Stimulated activated CD4-positive, alpha-beta T cell treated with anti-CD3 and anti-CD28 coated beads, TNF-alpha, amount 100 ng/mL, for 4 hours (primary cell): Measurements from ENCODE around the gene CLEC17A.
A peak's percentile ranks its signal among the peaks of the same experiment; 100 is the strongest.
"Not testable (repeated sequence)": the region's sequence is repeated elsewhere in the genome, so short reads cannot be mapped to it uniquely, and the experiment has no call there.

Source experiments
- DNase-seq, 3 experiments: peaks; one replicate each; pipeline ENCODE4 v3.0.0-alpha.2; 2020; ENCODE audit warnings: low read depth in 3 of 3

The CLEC17A gene

DNA sequence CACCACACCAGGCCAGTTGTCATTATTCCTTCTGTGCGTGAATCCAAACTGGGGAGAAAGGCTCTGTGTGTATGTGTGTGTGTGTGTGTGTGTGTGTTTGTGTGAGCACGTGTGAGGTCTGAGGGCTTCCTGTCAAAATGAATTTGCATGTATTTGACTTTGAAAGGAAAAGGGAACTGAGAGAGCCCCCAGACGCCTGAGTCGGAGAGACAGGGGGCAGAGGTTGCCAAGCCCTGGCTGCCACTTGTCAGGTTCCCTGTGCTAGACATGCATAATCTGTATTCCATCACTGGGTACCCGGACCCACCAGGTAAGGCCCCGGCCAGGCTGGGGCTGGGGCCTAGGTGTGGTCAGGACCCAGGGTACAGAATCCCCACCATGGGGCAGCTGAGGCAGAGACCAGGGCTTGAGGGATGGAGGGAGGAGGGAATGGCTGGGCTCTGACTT is at the start of gene CLEC17A:
Gene CLEC17A, plus strand, starts transcription at position 191 of the 447 bp plus-strand sequence. Its CDS starts 77 bp downstream, at position 268.
- no peak for DNase-seq

GRCh38 chr19:14533450-14533849 is 49.4 kb upstream of the CLEC17A start:
- DNase-seq = no peak

DNA sequence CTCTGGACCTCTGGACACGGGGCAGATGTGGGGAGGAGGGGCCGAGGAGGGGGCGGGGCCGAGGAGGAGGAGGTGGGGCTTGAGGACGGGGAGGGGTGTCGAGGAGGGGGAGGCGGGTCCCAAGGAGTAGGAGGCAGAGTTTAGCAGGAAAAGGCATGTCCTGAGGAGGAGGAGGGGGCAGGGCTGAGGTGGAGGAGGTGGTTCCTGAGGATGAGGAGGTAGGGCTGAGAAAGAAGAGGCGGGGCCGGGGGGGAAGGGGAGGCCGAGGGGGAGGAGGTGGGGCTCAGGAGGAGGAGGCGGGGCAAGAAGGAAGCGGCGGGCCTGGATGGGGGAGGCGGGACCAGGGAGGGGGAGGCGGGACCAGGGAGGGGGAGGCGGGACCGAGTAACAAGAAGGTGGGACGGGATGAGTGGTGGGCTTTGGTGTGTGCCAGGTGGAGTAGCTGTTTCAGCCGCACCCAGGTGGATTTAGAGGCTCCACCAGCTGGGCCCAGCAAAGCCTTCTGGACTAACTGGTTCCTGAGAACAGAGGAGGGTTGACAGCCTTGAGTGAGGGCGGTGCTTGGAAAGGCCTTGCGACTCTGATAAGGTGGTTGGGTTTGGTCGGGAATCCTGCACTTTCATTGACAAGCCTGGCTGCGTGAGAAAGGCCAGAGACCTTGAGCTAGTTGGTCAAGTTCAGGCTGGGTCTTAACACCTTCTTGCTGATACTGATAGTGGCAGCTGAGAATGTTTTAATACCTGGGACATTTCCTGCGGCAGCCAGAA is 45.8 kb upstream of the CLEC17A start:
- no peak for DNase-seq

DNA sequence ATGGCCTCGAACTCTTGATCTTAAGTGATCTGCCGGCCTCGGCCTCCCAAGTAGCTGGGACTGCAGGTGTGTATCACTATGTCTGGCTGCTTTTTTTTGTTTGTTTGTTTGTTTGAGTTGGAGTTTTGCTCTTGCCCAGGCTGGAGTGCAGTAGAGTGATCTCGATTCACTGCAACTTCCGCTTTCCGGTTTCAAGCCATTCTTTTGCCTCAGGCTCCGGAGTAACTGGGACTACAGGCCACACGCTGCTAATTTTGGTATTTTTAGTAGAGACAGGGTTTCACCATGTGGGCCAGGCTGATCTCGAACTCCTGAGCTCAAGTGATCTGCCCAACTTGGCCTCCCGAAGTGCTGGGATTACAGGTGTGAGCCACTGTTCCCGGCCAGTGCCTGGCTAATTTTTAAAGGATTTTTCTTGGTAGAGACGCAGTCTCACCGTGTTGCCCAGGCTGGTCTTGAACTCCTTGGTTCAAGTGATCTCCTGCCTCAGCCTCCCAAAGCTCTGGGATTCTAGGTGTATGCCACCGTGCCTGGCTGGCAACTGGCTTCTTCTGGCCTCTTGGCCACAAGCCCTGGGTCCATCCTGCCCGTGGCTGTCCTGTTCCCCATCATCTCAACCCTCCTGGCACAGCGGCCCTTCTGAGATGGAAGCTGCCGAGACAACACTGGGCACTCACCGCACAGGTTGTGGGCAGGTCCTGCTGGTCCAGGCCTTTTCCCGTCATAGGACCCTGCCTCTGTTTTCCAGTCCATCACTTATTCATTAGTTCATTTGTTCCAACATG is 42.0 kb upstream of the CLEC17A start:
- DNase-seq = no peak

DNA sequence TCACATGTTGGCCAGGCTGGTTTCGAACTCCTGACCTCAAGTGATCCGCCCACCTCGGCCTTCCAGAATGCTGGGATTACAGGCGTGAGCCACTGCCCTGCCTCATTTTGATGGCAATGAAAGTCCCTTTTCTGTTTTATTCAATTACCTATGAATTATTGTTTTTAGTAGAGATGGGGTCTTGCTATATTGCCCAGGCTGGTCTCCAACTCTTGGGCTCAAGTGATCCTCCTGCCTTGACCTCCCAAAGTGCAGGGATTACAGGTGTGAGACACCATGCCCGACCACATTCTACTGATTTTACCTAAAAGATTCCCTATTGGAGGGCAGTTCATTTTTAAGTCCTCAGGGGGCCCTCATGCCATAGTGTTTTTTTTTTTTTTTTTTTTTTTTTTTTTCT is 40.9 kb upstream of the CLEC17A start:
- not testable (repeated sequence) for DNase-seq

DNA sequence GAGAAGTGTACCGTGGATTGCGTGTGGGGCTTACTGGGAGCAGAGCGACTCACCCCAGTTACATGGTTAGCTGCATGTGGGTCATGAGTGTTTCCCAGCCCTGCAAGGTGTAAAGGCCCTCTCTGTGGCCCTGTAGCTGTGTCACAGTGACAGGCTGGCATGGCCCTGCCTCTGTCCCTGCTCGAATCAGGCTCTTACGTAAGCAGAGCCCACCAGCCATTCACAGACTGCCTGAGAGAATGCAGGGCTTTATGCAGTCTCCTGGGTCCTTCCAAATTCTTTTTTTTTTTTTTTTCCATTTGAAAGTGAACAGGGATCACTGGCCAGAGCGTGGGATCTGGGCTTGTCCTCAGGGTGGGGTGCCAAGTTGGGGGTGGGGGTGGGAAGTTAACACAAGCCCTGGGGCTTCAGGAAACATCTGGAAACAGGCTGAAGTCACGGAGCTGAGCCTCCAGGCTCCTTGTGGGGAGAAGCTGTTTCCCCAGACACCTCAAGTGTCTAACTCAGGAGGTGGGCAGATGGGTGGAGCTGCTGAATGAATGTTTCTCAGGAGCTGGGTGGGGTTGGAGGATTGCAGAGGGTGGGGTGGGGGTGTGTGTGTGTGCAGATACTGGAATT is 40.1 kb upstream of the CLEC17A start:
- no peak for DNase-seq

DNA sequence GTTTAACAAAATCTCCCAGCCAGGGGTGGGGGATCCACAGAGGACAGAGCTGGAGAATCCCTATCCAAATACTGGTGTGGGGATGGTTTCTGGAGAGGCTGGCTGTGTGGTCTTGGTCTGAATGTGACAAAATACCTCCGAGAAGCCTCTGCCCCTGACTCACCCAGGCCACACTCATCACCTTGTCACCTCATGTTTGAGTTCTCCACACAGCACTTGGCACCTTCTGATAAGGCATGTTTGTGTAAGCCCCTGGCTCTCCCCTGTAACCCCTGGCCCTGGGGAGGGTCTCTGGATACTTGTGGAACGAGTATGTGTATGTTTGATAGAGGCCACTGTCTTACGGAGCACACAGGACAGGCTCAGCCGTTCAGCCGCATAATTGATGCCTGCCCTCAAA is 38.8 kb upstream of the CLEC17A start:
- DNase-seq = no peak

- no peak for DNase-seq
These were observed 37.7 kb upstream of the CLEC17A start for GRCh38 chr19:14544977-14545715.

DNA sequence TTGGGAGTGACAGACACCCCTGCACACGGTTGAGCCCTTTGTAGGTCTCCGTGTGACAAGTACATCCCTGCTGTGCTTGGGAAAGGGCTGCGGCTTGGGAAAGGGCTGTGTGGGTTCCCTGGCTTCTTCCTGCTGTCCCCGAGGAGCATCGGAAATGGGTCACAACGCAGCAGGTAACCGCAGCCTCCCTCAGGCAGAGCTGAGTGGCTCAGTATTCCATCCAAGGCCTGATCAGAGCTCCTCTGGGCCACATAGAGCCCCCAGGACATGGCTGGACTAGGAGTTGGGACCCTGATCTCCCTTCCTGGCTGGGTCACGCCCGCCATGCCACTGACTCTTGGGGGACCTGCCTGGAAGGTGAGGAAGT is 37.2 kb upstream of the CLEC17A start:
- no peak for DNase-seq

DNA sequence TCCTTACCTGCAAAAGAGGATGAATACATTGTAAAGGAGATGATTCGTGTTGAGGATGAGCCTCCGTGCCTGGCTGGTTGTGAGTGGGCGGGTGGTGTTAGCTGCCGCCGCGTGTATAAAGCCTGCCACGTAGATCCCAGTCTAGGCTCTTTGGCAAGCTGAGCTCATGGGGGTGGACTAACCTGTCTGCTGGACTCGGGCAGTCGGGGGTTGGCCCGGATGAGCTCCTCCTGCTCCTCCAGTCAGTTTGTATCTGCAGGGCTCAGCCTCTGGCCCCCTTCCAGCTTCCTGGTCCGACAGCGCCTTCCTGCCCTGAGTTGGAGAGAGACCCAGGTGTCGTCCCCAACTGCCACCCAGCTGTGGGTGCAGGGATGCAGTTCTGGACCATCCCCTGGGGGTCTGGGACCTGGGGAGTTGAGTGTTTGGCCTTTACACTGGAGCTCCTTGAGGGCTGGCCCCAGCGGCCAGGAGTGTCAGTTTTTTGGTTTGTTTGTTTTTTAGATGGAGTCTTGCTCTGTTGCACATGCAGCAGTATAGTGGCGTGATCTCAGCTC is 32.6 kb upstream of the CLEC17A start:
- DNase-seq = no peak

GRCh38 chr19:14551134-14552005 is 31.5 kb upstream of the CLEC17A start:
- DNase-seq = peak in 2 of 3 experiments; percentile 48 to 58

DNA sequence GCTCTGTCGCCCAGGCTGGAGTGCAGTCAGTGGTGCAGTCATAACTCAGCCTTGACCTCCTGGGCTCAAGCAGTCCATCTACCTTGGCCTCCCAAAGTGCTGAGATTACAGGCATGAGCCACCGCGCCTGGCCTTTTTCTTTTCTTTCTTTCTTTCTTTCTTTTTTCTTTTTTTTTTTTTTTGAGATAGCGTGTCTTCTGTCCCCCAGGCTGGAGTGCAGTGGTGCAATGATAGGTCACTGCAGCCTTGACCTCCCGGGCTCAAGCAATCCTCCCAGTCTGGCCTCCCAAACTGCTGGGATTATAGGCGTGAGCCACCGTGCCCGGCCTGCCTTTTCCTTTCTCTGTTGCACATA is 30.9 kb upstream of the CLEC17A start:
- not testable (repeated sequence) for DNase-seq

DNA sequence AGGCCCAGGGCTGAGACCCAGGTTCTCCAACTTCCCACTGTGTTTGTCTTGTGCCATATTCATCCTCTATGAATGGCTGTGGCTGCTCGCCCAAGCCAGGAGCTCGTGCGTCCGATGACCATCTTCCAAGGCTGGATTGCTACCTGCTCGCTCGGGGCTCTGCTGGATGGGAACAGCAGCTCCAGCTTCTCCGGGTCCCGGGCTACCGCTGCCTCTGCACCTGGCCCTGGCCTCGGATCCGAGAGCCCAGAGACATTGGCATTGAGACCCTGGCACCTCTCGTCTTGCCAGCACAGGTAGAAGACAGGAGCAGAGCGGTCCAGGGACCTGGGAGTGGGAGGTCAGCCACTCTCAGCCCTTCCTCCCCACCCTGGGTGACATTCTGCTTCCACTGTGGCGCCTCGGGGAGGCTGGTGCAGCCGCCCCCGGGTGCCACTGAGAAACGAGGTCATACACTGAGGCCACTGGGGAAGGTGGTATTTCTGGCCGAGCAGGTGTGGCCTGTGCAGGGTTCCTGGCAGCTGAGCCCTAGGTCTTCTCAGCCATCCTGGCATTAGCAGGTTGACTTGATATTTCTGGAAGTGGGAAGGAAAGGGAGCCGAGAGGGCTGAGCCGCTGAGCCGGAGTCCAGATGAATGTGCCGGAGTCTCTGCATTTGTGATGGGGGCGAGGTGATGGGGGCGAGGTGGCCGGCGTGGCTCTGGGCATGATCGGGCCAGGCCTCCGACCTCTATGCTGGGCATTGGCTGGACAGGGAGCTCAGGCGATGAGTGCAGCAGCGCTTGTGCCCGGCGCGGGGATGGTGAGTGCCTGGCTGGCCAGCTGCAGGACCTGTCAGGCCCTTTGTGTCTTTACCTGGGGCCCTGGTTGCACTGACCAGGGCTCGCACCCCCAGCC is 29.6 kb upstream of the CLEC17A start:
- DNase-seq = no peak

GRCh38 chr19:14553939-14554243 is 29.0 kb upstream of the CLEC17A start:
- no peak for DNase-seq

DNA sequence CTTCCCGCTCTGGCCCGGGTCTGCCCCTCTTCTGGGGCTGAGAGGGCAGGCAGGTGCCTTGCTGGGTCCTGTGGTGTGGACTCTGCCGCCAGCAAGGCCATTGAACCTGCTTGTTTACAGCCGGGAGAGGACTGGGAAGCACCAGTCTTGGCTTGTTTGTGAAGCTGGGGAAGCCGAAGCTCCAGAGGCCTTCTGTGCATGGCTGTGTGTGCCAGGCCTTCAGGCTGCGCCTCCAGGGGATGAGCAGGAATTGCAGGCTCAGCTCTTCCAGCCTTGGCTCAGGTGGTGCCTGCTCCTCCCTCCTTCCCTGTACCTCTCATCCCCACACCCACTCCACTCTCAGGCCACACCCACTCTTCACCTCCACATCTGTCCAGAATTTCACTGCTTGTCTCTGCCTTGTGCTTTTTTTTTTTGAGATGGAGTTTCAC is 28.5 kb upstream of the CLEC17A start:
- no peak for DNase-seq

DNA sequence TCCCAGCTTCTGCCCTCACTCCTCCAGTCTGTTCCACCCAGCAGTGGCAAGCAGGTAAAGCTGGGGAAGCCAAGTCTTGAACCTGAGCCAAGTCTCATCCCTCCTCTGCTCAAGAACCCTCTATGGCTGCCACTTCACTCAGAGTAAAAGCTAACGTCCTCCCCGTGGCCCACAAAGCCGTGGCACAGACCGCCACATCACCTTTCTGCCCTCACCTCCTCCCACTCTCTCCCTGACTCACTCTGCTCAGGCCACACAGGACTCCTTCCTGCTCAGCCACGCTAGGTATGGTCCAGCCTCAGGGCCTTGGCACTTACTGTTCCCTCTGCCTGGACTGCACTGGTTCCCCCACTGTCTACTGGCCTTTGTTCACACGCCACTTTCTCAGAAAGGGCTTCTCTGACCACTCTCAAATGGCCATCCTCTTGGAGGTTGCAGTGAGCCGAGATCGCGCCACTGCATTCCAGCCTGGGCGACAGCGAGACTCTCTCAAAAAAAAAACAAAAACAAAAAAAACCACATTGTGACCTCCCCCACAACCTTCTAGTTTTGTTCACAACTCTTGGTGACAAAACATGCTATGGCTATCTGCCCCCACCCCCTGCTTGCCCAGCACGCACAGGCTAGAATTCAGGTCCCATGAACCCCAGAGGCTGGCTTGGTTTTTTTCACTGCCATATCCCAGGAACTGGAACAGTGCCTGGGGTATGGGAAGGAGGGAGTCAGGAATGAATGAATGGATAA is 26.8 kb upstream of the CLEC17A start:
- no peak for DNase-seq

DNA sequence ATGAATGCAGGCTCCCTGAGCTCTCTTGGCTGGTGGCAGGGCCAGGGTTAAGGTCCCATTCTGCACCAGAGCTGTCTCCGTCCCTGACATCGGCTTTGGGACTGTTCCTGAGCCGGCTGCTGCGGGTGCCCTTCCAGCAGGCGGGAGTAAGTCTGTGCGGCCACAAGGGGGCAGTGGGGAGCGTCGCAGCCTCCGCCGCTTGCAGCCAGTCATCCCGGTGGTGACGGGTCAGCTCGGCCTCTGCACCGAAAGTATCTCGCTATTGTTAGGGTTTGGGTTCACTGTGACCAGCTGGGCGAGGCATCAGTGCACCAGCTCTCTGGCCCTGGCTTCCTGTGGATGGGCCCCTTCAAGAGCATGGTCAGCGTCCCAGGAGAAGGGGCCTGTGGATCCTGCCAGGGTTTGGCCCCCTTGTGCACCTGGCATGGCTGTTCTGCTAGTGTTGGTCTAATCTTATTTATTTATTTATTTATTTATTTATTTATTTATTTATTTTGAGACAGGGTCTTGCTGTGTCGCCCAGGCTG is 26.2 kb upstream of the CLEC17A start:
- DNase-seq = peak; percentile 42 to 53 (median 46)

GRCh38 chr19:14558370-14559066 is 24.4 kb upstream of the CLEC17A start:
- DNase-seq = no peak
